Inflammatory macrophage (primary cell): ENCODE results near the gene ROR1.

ENCODE experiments used
- DNase-seq, 2 donors: peaks; one replicate each; pipeline ENCODE4 v3.0.0-alpha.2; 2020 to 2022

Gene ROR1

DNA sequence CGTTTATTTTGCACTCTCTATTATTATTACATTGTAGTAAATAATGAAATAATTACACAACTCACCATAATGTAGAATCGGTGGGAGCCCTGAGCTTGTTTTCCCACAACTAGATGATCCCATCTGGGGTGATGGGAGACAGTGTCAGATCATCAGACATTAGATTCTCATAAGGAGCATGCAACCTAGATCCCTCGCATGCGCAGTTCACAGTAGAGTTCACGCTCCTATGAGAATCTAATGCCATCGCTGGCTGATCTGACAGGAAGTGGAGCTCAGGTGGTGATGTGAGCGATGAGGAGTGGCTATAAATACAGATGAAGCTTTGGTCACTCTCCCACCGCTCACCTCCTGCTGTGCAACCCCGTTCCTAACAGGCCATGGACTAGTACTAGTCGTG, 112.1 kb downstream of the ROR1 start:
- no peak for DNase-seq

DNA sequence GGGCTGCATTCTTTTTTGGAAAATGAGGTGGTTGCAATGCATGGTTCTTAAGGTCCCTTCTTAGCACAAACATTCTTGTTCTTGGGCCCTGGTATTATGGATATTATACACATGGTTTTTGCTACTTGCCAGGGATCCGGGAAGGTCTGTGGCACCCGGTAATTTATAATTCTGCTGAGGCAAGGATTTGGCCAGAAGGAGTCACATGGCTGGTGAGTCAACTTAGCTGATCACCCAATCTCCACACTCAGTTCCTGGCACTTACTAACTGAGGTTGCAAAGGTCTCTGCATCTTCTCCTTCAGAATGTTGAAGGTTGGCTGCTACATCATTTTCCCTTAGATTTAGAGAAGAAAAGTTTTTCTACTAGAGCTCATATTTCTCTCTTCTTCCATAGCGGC, 112.5 kb downstream of the ROR1 start:
- no peak for DNase-seq

DNA sequence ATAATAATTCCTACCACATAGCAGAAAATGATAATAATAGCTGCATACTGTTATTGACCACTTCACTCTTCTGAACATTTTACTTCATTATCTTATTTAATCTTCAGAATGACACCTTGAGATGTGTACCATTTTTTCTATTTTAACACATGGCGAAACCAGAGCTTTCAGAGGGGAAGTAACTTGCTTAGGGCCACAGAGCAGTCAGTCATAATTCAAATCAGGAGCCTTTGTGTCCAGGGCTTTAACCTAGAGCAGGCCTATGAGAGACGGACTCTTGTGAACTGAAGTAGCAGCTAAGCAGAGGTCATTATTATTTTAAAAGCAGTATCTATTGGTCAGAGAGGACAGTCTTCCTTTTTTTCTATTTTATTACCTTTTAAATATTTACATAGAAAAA, 114.0 kb downstream of the ROR1 start:
- DNase-seq, result no peak

DNA sequence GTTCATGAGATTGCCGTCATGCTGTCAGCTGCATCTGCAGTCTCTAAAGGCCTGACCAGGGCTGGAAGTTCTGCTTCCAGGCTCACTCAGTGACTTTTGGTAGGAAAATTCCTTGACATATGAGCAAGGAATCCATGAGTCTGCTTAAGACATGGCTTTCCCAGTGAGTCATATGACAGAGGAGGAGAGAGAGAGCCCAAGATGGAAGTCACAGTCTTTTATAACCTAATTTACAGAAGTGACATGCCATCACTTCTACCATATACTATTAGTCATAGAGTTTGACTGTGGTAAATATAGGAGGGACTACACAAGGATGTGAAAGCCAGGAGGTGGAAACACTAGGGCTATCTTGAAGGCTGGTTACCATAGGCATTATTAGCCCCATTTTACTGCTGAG, 115.2 kb downstream of the ROR1 start:
- peak; percentile 5 to 6 for DNase-seq

DNA sequence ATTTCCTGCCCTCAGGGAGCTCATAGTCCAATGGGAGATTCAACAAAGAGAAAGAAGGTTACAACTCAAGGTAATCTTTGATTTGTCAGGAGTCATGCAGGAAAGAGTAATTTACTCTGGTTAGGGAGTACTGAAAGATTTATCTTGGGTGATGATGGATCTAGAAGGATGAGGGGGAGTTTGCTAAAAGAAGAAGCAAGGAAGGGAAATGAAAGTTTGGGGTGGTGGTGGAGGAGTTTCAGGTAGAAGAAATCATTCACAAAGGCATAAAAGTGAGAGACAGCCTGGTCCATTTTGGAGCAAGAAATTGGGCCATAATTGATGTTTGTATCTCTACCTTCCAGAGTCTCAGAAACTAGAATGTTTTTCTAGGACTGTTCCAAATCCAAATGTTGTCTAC, 116.7 kb downstream of the ROR1 start:
- no peak for DNase-seq

DNA sequence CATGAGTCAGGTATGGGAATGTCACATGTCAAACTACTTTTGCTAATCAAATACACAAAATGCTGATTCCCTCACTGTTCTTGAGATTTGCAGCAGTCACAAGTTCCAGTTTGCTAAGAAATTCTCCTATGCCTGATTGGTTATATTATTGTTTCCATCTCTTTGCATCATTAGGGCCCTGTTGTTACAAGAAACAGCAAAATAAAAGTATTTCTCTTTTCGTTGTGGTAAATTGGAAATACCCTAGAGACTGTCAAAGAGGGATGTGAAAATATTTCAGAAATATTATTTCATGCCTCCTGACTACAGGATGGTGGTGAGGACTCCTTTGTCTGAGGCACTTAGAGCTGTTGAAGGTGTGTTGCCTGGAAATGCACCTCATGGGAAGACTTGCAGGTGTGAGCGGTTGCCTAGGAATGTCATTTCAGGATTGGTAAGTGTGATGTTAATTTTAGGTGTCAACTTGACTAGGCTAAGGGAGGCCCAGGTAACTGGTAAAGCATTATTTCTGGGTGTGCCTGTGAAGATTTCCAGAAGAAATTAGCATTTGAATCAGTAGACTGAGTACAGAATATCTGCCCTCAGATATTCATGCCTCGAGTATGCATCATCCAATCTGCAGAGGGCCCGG, 117.4 kb downstream of the ROR1 start:
- DNase-seq, result no peak

DNA sequence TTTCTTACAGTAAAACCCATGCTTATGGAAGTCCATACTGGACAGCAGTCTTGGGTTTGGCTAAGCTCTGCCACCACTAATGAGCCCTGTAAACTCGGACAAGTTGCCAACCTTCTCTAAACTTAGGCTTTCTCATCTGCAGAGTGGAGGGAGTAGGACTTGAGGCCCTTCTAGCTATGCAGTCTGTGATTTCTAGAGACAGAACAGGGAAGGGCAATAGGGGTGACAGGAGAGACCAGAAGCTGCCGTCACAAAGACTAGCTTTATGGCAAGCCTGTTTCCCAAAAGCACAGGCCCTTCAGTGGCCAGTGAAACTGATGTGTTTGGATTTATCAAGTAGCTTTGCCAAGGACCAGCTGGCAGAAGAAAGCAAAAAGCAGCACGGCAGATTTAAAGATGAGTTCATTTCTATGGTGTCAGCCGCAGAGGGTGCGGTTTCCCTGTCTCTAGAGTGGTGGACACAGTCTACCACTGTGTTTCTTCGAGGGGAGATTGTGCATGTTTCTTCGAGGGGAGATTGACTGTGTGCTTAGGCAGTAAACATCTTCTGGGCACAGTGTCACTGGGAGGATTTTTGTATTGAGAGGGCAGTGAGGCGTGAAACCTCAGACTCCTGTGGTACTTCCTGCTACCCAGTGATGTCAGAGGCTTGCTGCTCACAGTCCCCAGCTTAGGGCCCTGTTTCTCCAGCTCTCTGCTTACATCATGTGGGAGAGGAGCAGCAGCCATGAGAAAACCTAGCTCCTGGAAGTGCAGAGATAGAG, 119.0 kb downstream of the ROR1 start:
- DNase-seq, result no peak

DNA sequence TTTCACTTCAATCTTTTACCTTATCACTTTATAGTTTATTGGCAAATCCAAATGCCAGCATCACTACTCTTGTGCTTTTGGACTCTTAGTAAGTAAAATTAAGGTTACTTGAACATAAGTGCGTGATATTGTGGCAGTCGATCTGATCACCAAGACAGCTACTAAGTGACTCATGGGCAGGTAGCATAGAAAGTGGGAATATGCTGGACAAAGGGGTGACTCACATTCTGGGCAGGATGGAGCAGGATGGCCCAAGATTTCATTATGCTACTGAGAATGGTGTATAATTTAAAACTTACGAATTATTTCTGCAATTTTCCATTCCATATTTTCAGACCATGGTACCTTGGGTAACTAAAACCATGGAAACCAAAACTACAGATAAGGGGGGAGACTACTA, 120.2 kb downstream of the ROR1 start:
- no peak for DNase-seq

DNA sequence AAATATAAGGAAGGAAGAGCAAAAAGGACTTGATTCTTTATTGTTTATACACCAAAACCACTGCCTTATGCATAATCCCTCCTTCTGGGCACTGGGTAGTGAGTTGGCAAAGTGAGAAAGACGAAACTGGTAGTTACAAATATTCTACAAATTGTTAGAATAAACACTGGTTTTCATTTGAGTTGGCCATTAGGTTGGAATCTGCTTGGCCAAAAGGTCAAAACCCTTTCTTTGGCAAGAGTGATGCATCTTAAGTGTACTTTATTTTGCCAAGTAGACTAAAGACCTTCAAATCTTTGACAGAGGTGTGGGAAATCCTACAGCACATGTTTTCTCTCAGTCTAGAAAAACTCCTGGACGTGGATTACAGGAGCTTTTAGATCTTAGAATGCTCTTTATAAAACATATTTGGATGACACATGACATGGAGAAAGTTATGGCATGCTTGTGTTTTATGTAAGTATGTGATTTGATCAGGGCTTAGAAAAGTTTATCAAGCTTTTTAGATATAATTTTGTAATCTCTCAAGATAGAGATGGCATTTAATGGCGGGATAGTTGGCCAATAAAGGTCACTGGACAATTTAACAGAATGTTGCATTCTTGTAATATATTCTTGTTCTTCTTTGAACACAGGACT, 120.9 kb downstream of the ROR1 start:
- DNase-seq, result no peak

DNA sequence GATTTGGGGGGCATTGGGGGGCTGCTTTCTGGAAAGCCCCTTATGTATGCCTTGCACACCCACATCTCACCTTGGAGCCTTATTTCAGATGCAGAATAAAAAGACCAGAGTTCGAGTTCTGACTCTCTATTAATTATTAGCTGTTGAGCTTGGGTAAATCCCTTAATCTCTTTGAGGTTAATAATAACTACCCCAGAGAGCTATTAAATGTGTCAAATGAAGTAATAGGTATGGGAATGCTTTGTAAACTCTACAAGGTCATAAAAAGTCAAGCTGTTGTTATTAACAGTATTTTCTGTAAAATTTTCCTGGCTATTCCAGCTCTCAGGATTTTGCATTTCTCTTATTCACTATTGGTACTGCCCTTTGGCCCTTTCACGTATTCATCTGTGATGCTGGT, 122.9 kb downstream of the ROR1 start:
- DNase-seq, result no peak

DNA sequence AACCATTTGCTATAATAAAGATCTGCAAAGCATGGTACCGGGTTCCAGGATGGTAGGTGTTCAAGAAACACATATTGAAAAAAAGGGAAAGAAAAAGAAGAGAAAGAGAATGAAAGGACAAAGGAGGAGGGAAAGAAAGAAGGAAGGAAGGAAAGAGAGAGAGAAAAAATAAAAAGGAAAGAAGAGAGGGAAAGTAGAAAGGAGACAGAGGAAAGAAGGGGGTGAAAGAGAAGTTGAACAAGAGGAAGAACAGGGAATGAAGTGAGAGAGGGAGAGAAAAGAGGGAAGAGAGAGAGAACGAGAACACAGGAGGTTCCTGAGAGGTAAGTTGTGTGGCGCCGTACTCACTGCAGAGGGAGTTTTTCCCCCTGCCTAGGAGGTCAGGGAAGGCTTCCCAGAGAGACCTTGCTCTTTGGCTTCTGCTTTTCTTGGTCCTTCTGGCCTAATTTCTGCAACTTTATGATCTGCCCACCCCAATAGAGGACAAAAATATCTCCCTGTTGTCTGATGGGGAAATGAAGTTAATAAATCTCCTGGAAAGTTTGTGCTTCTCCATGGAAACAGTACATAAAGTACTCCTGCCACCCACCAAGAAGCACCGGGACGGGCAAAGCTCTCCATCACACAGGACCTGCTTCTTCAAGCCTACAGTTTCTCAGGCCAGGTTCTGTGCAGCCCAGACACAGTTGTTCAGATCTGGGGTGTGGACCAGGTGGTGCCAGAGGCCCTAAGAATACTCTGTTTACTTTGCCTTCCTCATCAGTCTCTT, 124.8 kb downstream of the ROR1 start:
- DNase-seq, result no peak

DNA sequence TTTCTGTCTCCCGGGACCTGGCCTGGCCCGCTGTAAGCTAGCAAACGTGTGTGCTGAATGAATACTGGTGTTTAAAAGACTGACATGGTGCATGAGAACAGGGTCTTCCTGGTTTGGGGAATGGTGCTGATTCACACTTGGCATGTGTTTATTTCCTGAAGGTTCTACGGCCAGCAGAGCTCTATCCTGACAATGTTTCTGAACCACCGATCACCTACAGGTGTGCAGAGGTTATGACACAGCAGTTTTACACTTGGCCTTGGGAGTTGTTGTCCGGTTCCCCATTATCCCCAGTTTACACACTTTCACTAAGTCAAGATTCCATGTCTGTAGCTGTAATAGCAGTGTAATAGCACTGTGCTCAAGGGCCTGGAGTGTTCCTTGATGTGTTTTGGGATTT, 127.3 kb downstream of the ROR1 start:
- DNase-seq, result no peak

DNA sequence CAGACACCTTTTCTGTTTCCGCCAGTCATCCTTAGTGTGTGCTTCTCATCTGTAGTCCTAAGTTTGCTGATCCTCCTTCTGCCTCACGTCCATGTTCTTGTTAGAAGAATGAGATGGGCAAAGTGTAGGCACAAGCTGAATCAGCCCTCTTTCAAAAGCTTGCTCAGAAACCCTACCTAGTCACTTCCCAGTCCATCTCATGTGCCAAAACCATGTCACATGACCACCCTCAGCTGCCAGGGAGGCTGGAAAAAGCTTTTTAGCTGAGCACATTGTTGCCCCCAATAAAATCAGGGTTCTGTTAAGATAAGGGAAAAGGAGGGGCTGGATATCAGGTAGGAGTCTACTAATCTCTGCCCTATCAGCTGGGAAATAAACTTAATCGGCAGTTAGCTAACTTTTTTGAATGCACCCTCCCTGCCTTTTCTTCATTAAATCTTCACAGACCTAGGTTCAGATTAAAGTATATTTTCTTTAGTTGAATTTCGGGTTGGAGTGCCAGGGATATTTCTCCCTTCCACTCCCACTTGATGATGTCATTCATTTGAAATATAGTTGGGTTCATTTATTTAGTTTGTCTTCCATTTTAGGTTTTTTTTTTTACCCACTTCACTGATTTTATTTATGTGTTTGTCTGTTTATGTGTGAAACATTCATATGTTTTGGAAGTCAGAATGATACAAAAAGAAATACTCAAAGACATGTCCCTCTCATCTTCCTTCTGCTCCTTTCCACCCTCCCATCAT, 129.2 kb downstream of the ROR1 start:
- DNase-seq, result no peak

DNA sequence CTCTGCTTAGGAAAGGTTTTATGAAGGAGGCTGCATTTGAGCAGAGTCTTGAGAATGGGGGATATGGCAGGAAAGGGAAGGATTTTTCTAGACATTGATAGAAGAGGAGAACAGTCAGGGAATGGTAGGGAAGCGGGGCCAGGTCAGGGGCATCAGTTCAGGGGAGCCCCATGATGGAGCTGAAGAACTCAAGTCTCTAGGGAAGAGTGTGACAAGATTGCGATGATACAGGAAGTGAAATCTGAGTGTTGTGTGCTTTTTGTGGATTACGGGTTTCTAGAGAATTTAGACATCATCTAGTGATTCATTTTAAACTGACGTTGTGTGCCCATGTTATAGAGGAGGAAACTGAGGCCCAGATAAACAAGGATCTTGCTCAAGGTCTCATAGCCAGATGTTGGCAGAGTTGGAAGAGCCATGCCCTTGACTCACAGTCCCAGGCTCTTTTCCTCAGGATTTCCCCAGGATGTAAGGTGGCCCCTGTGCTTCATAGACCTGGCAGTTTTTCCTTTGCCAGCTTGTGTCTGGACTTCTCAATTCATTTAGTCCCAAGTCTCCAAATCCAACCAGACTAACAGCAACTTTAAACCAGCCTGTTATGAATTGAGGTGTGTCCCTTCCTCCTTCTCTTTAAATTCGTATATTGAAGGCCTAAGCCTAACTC, 130.3 kb downstream of the ROR1 start:
- no peak for DNase-seq

DNA sequence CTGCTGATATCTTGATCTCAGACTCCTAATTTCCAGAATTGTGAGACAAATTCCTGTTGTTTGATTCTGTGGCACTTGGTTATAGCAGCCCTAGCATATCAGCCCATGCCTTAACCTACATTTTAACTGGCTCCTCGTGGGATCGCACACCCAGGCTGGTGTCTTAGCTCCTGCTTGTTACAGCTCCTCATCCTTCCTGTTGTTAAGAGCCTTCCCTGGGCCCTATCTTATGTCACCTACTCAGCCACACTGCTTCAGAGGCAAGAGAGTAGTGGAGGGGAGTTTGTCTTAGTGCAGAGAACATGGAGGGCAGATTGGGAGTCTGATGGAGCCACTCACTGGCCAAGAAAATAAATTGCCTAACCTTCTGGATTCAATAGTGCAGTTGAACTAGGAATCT, 131.0 kb downstream of the ROR1 start:
- no peak for DNase-seq

DNA sequence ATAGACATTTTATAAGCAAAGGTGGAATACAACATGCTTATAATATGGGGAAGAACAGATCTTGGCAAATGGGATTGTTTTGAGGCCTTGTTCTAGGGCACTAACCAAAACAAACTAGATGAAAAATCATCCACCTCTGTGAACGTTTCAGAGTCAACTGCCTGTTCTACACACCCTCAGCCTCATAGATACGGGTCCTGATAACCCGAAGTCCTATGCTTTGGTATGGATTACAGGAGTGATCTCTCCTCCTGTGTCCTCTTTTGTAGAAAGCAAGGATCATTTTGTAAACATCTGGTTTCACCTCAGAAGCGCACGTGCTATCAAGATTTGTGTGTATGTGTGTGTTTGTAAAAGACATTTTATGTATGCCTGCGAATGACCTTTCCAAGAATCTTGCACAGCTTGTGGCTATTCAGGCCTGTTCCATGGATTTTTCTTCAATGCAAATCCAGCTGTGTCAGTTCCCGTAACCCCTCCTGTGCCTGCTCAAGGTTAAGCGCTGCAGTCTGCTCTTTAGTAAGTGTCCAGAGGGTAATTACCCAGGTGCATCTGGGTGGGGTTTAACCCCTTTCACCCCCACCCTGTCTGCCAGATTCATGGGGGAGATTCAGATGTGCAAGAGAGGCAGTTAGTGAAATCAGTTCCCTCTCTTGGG, 132.4 kb downstream of the ROR1 start:
- DNase-seq, result no peak

DNA sequence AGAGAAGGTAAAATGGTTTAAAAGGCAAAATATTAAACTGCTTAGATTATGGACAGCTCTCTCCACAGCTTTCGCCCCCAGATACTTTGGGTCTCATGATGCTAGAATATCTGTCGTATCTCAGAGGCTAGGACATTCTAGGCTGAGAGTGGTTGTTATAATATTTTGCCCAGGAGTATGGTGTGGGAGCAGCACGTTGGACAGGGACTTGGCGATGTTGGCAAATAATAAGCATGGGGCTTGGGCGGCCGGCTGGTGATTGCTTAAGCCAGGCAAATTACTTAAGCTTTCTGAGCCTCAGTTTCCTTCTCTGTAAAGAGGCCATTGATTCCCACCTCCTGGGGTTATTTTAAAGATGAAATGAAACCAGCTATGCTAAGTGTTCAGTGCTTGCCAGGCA, 133.2 kb downstream of the ROR1 start:
- DNase-seq, result no peak

DNA sequence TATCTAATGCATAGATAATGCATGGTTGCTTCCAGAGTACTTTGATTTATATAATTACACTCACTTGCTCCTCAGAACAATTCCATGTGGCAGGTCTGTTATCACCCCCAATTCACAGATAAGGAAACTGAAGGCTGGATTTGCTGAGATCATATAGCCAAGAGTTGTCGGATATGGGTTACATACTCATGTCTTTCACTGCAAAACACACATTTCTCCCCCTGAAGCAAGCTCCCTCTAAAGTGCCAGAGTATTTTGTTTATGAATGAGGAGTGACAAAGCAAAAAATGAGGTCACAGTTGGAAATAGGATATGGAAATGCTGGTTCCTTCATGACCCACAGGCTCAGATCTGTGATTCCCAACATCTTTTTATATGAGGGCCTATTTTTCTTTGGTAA, 134.2 kb downstream of the ROR1 start:
- DNase-seq, result no peak

DNA sequence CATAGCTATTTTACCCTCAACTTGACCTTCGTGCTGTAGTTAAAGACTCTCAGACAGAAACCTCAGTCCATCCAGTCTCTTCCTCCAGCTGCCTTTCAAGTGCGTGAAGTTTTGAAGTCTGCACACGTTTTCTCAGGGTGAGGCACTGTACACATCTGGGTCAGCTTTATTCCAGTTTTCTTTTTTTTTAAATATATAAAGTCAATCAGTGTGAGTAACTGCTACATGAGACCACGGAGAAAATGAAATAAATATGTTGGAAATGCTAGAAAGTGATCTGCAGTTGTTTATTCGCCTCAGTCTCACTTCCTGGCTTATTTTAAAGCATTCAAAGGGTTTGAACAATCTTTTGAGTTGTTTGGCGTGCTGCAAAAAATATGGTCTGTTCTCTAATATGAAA, 135.7 kb downstream of the ROR1 start:
- DNase-seq, result no peak

DNA sequence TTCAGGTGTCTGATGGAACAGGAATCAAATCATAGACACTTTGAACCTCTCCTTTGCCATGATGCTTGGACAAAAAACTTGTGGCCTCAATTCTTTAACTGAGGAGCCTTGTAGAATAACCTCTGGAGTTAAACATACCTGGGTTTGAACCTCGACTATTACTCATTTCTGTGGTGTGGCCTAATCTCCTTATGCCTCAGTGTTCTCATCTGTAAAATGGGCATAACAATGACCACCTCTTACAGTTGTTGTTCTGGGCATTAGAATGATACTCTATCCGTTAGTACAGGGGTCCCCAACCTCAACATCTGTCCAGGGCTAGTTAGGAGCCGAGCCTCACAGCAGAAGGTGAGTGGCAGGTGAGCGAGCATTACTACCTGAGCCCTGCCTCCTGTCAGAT, 137.2 kb downstream of the ROR1 start:
- DNase-seq, result no peak

DNA sequence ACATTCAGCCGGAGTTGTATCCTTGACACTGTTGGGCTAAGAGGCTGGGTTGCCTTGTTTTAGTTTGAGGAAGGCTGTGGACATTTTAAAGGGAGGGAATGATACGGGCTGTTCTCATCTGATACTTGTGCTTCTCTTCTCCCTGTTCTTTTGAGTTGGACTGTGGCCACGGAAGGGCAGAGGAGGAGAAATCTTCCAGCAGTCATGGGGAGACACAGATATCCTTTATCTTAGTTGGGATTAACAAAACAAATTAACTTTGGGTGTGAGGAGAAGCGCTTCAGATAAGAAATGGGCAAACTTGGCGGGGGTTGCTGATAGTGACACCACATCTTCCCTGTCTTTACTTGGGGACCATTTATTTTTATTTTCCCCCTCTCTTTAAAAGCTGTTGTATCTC, 138.8 kb downstream of the ROR1 start:
- DNase-seq, result no peak

DNA sequence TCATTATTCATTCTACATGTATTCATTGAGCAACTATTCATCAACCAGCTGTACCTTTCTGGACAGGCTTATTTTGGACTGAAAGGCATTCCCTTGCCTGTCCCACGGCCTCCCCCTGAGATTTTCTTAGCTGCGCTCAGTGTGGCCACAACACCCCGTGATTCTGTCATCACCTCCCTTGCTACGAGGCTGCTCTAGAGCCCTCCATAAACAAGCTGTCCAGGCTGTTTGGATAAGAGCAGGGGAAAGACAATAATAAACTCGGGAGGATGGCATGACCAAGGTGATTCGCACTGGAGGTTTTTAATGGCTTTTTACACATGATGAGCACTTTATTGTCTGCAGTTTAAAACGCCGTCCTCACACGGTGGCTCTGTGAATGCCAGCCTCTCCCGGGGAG, 139.7 kb downstream of the ROR1 start:
- no peak for DNase-seq
